Ishikawa (cell line): Measurements from ENCODE around the gene EXOSC9.

ENCODE experiments used
- CEBPB ChIP-seq: IDR thresholded peaks from 2 replicates; pipeline ENCODE4 v1.6.1; 2012
- EP300 ChIP-seq: IDR thresholded peaks from 2 replicates; pipeline ENCODE4 v1.6.1; 2012; ENCODE audit warnings: borderline replicate concordance
- FOXM1 ChIP-seq: IDR thresholded peaks from 2 replicates; pipeline ENCODE4 v1.6.1; 2012; ENCODE audit warnings: low read depth, borderline replicate concordance
- NFIC ChIP-seq: IDR thresholded peaks from 2 replicates; pipeline ENCODE4 v1.6.1; 2012
- TCF12 ChIP-seq: IDR thresholded peaks from 2 replicates; pipeline ENCODE4 v1.6.1; 2012; ENCODE audit warnings: low read depth
- TEAD4 ChIP-seq: IDR thresholded peaks from 2 replicates; pipeline ENCODE4 v1.6.1; 2012
- ZBTB7A ChIP-seq: IDR thresholded peaks from 2 replicates; pipeline ENCODE4 v1.6.1; 2012; ENCODE audit warnings: low read depth
- TF ChIP-seq, protein P1 (sequence below): IDR thresholded peaks from 2 replicates; pipeline ENCODE4 v1.6.1; 2012

DNA sequence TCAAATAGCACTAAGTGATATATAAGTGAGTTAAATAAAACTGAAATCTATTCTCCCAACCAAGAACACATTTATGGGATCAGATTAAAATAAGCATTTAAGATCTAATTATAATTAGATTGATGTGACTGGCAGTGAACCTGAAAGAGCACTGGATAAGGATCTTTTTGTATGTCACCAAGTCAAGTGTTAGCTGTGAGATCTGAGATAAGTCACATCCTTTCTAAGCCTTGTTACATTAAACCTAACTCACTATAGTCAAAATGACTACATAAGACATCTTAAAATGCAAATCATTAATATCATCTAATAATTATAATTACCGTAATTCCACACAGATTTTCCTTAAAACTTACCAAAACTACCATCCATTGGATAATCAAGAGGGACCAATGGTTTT is 20.9 kb downstream of the EXOSC9 start:
- TF ChIP-seq TEAD4, result no peak
- TF ChIP-seq, protein P1, sequence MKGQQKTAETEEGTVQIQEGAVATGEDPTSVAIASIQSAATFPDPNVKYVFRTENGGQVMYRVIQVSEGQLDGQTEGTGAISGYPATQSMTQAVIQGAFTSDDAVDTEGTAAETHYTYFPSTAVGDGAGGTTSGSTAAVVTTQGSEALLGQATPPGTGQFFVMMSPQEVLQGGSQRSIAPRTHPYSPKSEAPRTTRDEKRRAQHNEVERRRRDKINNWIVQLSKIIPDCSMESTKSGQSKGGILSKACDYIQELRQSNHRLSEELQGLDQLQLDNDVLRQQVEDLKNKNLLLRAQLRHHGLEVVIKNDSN, result no peak
- TF ChIP-seq FOXM1, result no peak
- no peak for TF ChIP-seq ZBTB7A
- no peak for TF ChIP-seq NFIC
- no peak for TF ChIP-seq TCF12
- TF ChIP-seq CEBPB, result no peak
- no peak for TF ChIP-seq EP300
